GM08714 (cell line): ENCODE results near the gene GJC2.

ENCODE experiments used
- H3K4me3 ChIP-seq: fragments of 200-500 bp; sonication (Bioruptor generic); 2 replicates; pipeline ENCODE4 v1.5.1; 2014; ENCODE audit warnings: mild to moderate bottlenecking, low read length, inconsistent platforms
- ZNF274 ChIP-seq: IDR thresholded peaks from 2 replicates; pipeline ENCODE4 v1.6.1; 2012; ENCODE audit warnings: mild to moderate bottlenecking, low read depth, low read length

Gene GJC2

GRCh38 chr1:228149406-228150119 is at the start of gene GJC2:
Gene GJC2 (plus strand): TSS chr1:228149930. CDS start chr1:228157759, 7,829 bp downstream.
- no peak within 1 kb of the TSS for H3K4me3 ChIP-seq
- no peak for TF ChIP-seq ZNF274

- TF ChIP-seq ZNF274, result no peak
- no peak overlapping the region for H3K4me3 ChIP-seq
Measured at GRCh38 chr1:228100822-228101613, 48.7 kb upstream of the GJC2 start.

- TF ChIP-seq ZNF274, result no peak
- H3K4me3 ChIP-seq, result peak overlapping the region; percentile 91; the same call in 1 of the 2 replicates
Measured at GRCh38 chr1:228101614-228101993, 48.1 kb upstream of the GJC2 start.

DNA sequence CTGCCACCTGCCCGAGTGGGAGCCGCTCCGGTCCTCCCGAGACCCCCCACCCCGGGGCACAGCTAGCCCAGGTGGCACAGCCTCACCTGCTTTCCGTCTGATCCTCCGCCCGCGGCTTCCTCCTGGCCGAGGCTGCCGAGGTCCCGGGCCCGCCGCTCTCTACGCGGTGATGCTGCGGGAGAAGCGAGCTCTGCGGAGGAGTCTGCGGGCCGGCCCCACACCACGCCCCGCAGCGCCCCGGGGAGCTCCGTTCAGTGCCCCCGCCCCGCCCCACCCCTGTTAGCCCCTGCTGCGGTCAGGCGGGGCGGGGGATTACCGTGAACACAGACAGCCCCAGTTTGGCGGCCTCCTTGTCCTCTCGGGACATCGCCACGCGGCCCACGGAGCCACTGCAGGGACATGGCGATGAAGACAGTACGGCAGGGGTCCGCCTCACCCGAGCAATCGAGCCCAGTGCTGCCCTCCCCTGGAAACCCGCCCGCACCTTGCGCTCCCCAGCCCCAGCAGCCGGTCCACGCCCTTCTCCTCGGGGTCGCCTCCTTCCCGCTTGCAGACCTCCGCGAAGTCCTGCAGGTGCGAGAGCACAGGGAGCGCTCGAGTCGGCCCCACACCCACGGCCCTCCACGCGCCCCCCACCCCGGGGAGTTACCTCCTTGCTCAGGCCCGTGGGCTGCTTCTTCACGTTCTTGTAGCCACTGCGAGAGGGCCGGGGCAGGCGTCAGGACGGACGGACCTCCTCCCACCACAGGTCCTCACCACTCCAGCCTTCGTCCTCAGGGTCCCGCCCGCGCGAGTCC is 47.5 kb upstream of the GJC2 start:
- peak overlapping the region; percentile 91 for H3K4me3 ChIP-seq
- no peak for TF ChIP-seq ZNF274

DNA sequence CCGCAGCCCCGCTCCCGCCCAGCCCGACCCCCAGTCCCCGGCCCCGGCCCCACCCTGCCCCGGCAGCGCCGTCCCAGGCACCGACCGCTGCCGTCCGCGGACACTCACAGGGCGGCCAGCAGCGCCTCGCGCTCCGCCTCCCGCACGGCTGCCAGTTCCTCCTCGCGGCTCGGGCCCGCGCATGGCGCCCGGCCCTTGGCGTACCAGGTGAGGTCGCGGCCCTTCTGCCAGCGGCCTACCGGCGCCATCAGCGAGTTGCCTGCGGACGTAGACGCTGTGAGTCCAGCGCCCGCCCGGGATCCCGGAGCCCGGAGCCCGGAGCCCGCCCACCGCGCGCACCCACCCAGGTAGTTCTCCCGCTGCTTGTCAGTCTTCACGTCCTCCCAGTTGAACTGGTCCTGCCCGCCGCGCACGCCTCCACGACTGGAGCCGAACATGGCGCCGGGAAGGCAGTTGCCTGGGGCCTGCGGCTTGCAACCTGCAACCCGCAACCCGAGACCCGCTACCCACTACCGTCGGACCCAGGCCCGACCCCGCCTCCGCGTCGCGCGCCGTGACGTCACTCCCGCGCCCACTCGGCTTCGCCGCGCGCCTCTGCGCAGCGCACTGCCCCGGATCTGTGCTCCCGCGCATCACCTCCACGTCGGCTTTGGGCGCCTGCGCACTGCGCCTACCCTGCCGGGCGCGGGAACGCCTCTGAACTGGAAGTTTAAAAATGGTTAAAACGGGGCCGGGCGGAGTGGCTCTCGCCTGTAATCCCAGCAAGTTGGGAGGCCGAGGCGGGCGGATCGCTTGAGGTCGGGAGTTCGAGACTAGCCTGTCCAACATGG is 46.7 kb upstream of the GJC2 start, which contains the start of gene C1orf35:
Gene C1orf35, minus strand, starts transcription at position 535 of the 830 bp plus-strand sequence. Its CDS starts 98 bp downstream, at position 437.
- TF ChIP-seq ZNF274, result no peak
- H3K4me3 ChIP-seq, result peak within 1 kb of the TSS; percentile 91

DNA sequence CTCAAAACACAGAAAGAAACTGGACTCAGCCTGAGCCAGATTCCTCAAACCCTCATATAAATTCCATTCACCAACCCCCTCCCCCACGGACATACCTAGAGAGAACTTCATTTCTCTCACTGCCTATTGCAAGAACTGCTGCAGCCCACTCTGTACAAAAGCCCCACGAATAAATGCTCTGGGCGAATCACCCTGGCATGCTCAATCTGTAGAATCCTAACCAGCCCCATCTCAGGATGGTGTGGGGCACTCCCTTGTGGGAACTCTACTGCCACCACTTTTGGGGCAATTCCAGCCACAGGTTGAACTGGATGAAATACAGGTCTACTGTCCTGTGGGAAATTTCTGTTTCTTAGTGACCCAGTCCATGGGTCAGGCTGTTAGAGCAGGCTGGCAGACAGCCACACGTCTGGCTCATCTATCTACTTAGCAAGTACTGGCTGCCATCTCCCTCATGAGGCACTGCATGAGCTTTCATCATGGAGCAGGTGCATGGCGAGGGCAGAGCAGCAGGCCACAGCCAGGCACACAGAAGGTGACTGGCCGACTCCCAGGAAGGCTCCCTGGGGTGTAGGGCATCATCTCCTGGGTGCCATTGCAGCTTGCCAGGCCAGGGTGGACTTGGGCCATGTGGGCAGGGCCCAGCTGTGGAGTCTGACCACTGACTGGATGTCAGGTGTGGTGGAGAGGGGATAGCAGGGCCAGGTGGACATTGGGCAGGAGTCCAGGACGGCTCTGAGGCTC is 45.0 kb upstream of the GJC2 start:
- H3K4me3 ChIP-seq, result peak overlapping the region; percentile 91; the same call in 1 of the 2 replicates
- no peak for TF ChIP-seq ZNF274

DNA sequence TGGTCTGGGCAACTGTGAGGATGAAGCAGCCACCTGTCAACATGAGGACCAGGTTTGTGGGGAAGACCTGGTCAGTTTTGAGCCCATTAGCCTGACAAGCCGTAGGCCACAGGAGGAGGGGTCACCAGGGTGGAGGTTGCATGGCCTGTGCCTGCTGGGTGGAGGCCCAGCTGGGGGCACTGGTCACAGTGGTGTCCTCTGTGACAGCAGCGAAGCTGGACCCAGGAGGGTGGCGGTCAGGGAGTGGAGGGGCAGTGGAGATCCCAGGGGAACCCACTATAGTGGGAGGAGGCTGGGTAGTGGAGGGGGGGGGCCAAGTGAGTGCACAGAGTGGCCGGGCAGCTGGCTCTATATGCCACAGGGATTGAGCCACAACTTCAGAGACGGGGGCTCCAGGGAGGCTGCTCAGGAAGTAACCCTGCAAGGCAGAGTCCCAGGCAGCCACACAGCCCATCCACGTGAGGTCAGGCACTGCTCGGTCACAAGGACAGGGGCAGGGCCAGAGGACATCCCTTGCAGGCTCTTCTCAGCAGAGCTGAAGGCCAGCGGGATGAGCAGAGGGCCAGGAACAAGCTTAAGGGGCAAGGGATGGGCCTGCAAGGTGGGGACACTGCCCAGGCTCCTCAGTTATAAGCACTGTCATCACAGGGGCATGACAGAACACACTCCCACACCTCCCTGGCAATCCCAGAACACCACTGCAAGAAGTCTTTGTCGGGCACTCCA is 44.3 kb upstream of the GJC2 start:
- TF ChIP-seq ZNF274, result no peak
- H3K4me3 ChIP-seq, result no peak overlapping the region

GRCh38 chr1:228105996-228106799 is 43.5 kb upstream of the GJC2 start:
- no peak overlapping the region for H3K4me3 ChIP-seq
- no peak for TF ChIP-seq ZNF274

DNA sequence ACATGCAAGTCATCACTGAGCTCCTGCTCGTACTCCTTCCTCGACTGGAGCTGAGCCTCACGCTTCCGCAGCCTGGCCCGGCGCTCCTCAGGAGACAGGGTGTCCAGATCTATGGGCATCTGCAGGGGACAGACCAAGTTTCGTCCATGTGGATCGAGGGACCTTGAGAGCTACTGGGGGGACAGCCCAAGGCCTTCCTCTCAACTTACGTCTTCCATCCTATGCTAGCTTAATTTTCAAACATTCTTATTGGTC is 43.0 kb upstream of the GJC2 start:
- no peak overlapping the region for H3K4me3 ChIP-seq
- TF ChIP-seq ZNF274, result no peak

DNA sequence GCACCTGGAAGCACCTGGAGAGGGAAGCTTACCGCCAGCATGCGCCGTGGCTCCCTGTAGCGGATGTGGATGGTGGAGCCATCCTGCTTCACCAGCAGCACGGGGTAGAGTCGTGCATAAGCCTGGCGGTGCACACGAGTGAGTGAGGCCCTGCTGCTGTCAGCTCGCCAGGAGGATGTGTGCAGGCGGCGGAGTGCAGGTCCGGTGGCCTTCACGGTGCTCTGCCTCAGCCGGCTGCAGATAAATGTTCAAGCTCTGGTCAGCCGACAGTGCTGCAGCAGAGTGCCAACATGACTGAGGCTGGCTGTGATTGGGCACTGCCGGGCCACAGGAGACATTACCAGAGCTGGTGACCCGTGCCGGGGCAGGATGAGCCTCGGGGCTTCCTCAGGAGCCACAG is 42.1 kb upstream of the GJC2 start:
- no peak for TF ChIP-seq ZNF274
- H3K4me3 ChIP-seq, result no peak overlapping the region

DNA sequence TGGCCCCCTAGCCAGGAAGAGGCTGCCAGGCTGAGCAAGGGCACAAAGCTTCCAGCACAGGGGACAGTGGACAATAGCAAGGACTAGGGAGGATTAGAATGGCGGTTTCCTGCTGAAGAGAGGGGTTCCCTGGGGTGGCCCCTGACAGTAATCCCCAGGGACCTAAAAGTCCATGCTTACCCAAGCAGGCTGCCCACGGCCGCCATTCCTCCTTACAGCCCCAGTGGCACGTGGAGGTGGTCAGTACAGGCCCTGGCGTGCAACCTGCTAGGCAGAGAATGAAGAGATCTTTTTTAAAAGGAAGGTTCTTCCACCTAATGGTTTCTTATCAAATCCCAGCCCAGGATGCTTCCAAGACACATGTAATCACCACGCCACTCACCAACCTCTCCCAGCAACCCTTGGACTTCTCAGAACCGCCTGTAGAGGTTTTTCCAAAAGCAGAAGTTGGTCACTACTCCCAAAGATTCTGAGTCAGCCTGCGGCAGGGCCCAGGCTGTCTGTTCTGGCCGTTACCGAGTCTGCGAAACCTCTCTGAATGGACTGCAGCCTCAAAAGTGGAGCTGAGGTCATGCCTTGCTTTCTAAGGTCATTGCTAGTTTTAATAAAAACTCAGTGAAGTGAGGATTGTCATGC is 41.6 kb upstream of the GJC2 start:
- peak overlapping the region; percentile 88 for H3K4me3 ChIP-seq
- no peak for TF ChIP-seq ZNF274
